ENCODE results near the gene GNAZ. TPM values are rescaled to one million over a fixed set of nuclear protein-coding genes. Genes with fewer than 3 reads are reported as not detected.

GNAZ gene
- total and polyA plus RNA-seq, 3 donors from 2014 or later = 13.7 to 20.2 (median 15.1) TPM

- no peak for TF ChIP-seq CTCF (IDR thresholded peaks at IDR 0.05)
- TF ChIP-seq POLR2A (IDR thresholded peaks at IDR 0.05) = no peak
- 89 to 100% methylated on average over 1 to 6 of the region's 7 CpGs for WGBS, 2 donors
- no peak overlapping the region for H3K27ac ChIP-seq
- intact Hi-C loops (cut with DNase I; ENCODE audit: low total_unique reads) = no loop called here
- H3K4me3 ChIP-seq = no peak overlapping the region
- peaks cover 6% of the 10 kb centered on the region for H3K4me1 ChIP-seq
- H3K9me3 ChIP-seq = no peaks in the 10 kb centered on the region
- no peak for DNase-seq
- no peaks in the 10 kb centered on the region for H3K36me3 ChIP-seq (ENCODE audit: low read depth, missing control alignments)
- no peaks in the 10 kb centered on the region for H3K27me3 ChIP-seq
Observed at GRCh38 chr22:23127055-23127756, 56.9 kb downstream of the GNAZ start.

GRCh38 chr22:23127788-23128187, 57.5 kb downstream of the GNAZ start:
- DNase-seq = no peak
- H3K27me3 ChIP-seq = no peaks in the 10 kb centered on the region
- no peaks in the 10 kb centered on the region for H3K9me3 ChIP-seq
- no peaks in the 10 kb centered on the region for H3K36me3 ChIP-seq (ENCODE audit: low read depth, missing control alignments)
- H3K4me3 ChIP-seq = no peak overlapping the region
- peaks cover 6% of the 10 kb centered on the region for H3K4me1 ChIP-seq
- TF ChIP-seq CTCF (IDR thresholded peaks at IDR 0.05) (no peak), POLR2A (IDR thresholded peaks at IDR 0.05) (no peak)
- intact Hi-C loops (cut with DNase I; ENCODE audit: low total_unique reads) = no loop called here
- H3K27ac ChIP-seq = no peak overlapping the region
- WGBS, 2 donors = 57 to 100% methylated on average over 1 to 9 of the region's 9 CpGs

- no peak overlapping the region for H3K4me3 ChIP-seq
- intact Hi-C loops (cut with DNase I; ENCODE audit: low total_unique reads) = no loop called here
- peaks cover 6% of the 10 kb centered on the region for H3K4me1 ChIP-seq
- no peak overlapping the region for H3K27ac ChIP-seq
- 53 to 61% methylated on average over 10 to 14 of the region's 14 CpGs for WGBS, 2 donors
- TF ChIP-seq POLR2A (IDR thresholded peaks at IDR 0.05) (no peak), CTCF (IDR thresholded peaks at IDR 0.05) (peak; percentile 68 to 71 (median 71))
- peak; percentile 84 for DNase-seq
- H3K36me3 ChIP-seq (ENCODE audit: low read depth, missing control alignments) = no peaks in the 10 kb centered on the region
- no peaks in the 10 kb centered on the region for H3K9me3 ChIP-seq
- H3K27me3 ChIP-seq = no peaks in the 10 kb centered on the region
Observed at GRCh38 chr22:23128269-23129108, 58.2 kb downstream of the GNAZ start.

- intact Hi-C loops (cut with DNase I; ENCODE audit: low total_unique reads) = no loop called here
Observed at GRCh38 chr22:23129149-23129548, 58.8 kb downstream of the GNAZ start.

More at GRCh38 chr22:23129149-23129548, 58.8 kb downstream of the GNAZ start:
- 78 to 89% methylated on average over 10 of the region's 10 CpGs for WGBS, 2 donors
- Histone ChIP-seq H3K27ac (no peak overlapping the region), H3K9me3 (no peaks in the 10 kb centered on the region), H3K36me3 (ENCODE audit: low read depth, missing control alignments) (no peaks in the 10 kb centered on the region), H3K4me3 (no peak overlapping the region), H3K27me3 (no peaks in the 10 kb centered on the region), H3K4me1 (peaks cover 6% of the 10 kb centered on the region)
- TF ChIP-seq CTCF (IDR thresholded peaks at IDR 0.05) (no peak), POLR2A (IDR thresholded peaks at IDR 0.05) (no peak)
- no peak for DNase-seq

Data from testis (tissue), 3 donors.